Measurements from ENCODE around the gene SMARCD1.

- TF ChIP-seq, protein P1, sequence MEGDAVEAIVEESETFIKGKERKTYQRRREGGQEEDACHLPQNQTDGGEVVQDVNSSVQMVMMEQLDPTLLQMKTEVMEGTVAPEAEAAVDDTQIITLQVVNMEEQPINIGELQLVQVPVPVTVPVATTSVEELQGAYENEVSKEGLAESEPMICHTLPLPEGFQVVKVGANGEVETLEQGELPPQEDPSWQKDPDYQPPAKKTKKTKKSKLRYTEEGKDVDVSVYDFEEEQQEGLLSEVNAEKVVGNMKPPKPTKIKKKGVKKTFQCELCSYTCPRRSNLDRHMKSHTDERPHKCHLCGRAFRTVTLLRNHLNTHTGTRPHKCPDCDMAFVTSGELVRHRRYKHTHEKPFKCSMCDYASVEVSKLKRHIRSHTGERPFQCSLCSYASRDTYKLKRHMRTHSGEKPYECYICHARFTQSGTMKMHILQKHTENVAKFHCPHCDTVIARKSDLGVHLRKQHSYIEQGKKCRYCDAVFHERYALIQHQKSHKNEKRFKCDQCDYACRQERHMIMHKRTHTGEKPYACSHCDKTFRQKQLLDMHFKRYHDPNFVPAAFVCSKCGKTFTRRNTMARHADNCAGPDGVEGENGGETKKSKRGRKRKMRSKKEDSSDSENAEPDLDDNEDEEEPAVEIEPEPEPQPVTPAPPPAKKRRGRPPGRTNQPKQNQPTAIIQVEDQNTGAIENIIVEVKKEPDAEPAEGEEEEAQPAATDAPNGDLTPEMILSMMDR (conservative IDR thresholded peaks at IDR 0.05) = no peak
- TF ChIP-seq ZFX (IDR thresholded peaks at IDR 0.05) = no peak
Observed at GRCh38 chr12:50079771-50080170, 5.4 kb upstream of the SMARCD1 start.

Measured in C4-2B (cell line).